Prostate gland (tissue), 2 donors: ENCODE data around the gene CMTM5.

Source experiments
- POLR2A ChIP-seq: fragments of 450-650 bp; IDR thresholded peaks from one replicate; pipeline ENCODE4 v1.6.1; 2016; ENCODE audit warnings: antibody characterized with exemption, mild to moderate bottlenecking
- POLR2AphosphoS5 ChIP-seq: sonication (generic); formaldehyde crosslinking; IDR thresholded peaks from one replicate; pipeline ENCODE4 v1.6.1; 2017; ENCODE audit warnings: antibody characterized with exemption
- TF ChIP-seq, protein P1 (sequence below), 4 experiments: fragments of 200-600 bp in 2 of 4; fragments of 450-650 bp in 2 of 4; sonication (generic) in 2 of 4; IDR thresholded peaks; 1 replicate in 3 of 4; 2 replicates in 1 of 4; pipeline ENCODE4 v1.5.1; 2016 to 2019; ENCODE audit warnings: antibody characterized with exemption in 4 of 4, mild to moderate bottlenecking in 2 of 4, moderate library complexity in 2 of 4

- TF ChIP-seq POLR2AphosphoS5 (no peak), POLR2A (no peak)
- TF ChIP-seq, protein P1, sequence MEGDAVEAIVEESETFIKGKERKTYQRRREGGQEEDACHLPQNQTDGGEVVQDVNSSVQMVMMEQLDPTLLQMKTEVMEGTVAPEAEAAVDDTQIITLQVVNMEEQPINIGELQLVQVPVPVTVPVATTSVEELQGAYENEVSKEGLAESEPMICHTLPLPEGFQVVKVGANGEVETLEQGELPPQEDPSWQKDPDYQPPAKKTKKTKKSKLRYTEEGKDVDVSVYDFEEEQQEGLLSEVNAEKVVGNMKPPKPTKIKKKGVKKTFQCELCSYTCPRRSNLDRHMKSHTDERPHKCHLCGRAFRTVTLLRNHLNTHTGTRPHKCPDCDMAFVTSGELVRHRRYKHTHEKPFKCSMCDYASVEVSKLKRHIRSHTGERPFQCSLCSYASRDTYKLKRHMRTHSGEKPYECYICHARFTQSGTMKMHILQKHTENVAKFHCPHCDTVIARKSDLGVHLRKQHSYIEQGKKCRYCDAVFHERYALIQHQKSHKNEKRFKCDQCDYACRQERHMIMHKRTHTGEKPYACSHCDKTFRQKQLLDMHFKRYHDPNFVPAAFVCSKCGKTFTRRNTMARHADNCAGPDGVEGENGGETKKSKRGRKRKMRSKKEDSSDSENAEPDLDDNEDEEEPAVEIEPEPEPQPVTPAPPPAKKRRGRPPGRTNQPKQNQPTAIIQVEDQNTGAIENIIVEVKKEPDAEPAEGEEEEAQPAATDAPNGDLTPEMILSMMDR (IDR thresholded peaks at IDR 0.05) = no peak
These were observed 32.4 kb upstream of the CMTM5 start for GRCh38 chr14:23344481-23344880.
